ENCODE results near the gene ADRA2C. TPM values are rescaled to one million over a fixed set of nuclear protein-coding genes. Genes with fewer than 3 reads are reported as not detected.

The ADRA2C gene
- total RNA-seq, 1 experiment from 2014 or later, result 23.5 TPM

GRCh38 chr4:3805731-3806130 lies 39.5 kb downstream of the ADRA2C start:
- no peaks in the 10 kb centered on the region for H3K27me3 ChIP-seq (ENCODE audit: control insufficient read depth, insufficient read depth, low read length)
- ChIA-PET CTCF (no interaction called here), POLR2A (no interaction called here)
- no TSS peak for BruUV-seq (replicated peaks)
- H3K9me3 ChIP-seq (ENCODE audit: control insufficient read depth, insufficient read depth, low read depth, low read length), result no peaks in the 10 kb centered on the region
- ATAC-seq, result no peak
- intact Hi-C loops (cut with micrococcal nuclease; ENCODE audit: unreplicated experiment) (no loop called here), in situ Hi-C loops (cut with HindIII; ENCODE audit: low pct_unique_long_range_greater_than_20kb, low sequenced_read_pairs) (no loop called here)
- no peaks in the 10 kb centered on the region for H3K4me1 ChIP-seq (ENCODE audit: control insufficient read depth, insufficient read depth, low read length)
- TF ChIP-seq SIN3A (IDR thresholded peaks at IDR 0.05; ENCODE audit: borderline replicate concordance, insufficient read depth, low read depth, low read length) (no peak), TCF7L2 (IDR thresholded peaks at IDR 0.05; ENCODE audit: low read depth, low read length) (no peak), REST (IDR thresholded peaks at IDR 0.05; ENCODE audit: insufficient read depth in 1 of 2, low read depth in 2 of 2, low read length in 1 of 2) (no peak), POLR2AphosphoS5 (IDR thresholded peaks at IDR 0.05; ENCODE audit: low read depth, low read length) (no peak), CTCF (IDR thresholded peaks at IDR 0.05) (no peak)
- no peak overlapping the region for H3K4me3 ChIP-seq (ENCODE audit: low read depth in 2 of 2, low read length in 2 of 2)
- DNase-seq (ENCODE audit: low read depth, low spot score), result no peak
- no peaks in the 10 kb centered on the region for H3K36me3 ChIP-seq (ENCODE audit: control insufficient read depth, insufficient read depth, low read length)
- H3K27ac ChIP-seq (ENCODE audit: low read length), result no peak overlapping the region

- no peaks in the 10 kb centered on the region for H3K4me1 ChIP-seq (ENCODE audit: control insufficient read depth, insufficient read depth, low read length)
- ChIA-PET POLR2A (no interaction called here), CTCF (no interaction called here)
- in situ Hi-C loops (cut with HindIII; ENCODE audit: low pct_unique_long_range_greater_than_20kb, low sequenced_read_pairs), result no loop called here
- no peak overlapping the region for H3K27ac ChIP-seq (ENCODE audit: low read length)
- no peaks in the 10 kb centered on the region for H3K9me3 ChIP-seq (ENCODE audit: control insufficient read depth, insufficient read depth, low read depth, low read length)
- ATAC-seq (no peak), DNase-seq (ENCODE audit: low read depth, low spot score) (no peak)
- no TSS peak for BruUV-seq (replicated peaks)
- no peaks in the 10 kb centered on the region for H3K27me3 ChIP-seq (ENCODE audit: control insufficient read depth, insufficient read depth, low read length)
- intact Hi-C loops (cut with micrococcal nuclease; ENCODE audit: unreplicated experiment), result no loop called here
- H3K36me3 ChIP-seq (ENCODE audit: control insufficient read depth, insufficient read depth, low read length), result no peaks in the 10 kb centered on the region
- no peak overlapping the region for H3K4me3 ChIP-seq (ENCODE audit: low read depth in 2 of 2, low read length in 2 of 2)
- TF ChIP-seq CTCF (IDR thresholded peaks at IDR 0.05) (no peak), POLR2AphosphoS5 (IDR thresholded peaks at IDR 0.05; ENCODE audit: low read depth, low read length) (no peak), TCF7L2 (IDR thresholded peaks at IDR 0.05; ENCODE audit: low read depth, low read length) (no peak), REST (IDR thresholded peaks at IDR 0.05; ENCODE audit: insufficient read depth in 1 of 2, low read depth in 2 of 2, low read length in 1 of 2) (no peak), SIN3A (IDR thresholded peaks at IDR 0.05; ENCODE audit: borderline replicate concordance, insufficient read depth, low read depth, low read length) (no peak)
These were observed 41.1 kb downstream of the ADRA2C start for GRCh38 chr4:3807311-3807710.

Measured in Panc1 (cell line).